Vagina (tissue), 2 donors: ENCODE data around the gene GATA2. TPM values are rescaled to one million over a fixed set of nuclear protein-coding genes. Genes with fewer than 3 reads are reported as not detected.

Experiments used
- DNase-seq, 2 donors: peaks; one replicate each; pipeline ENCODE4 v3.0.0-alpha.2; 2017; ENCODE audit errors: extremely low spot score in 2 of 2
- H3K27ac ChIP-seq: fragments of 200-600 bp; sonication (generic); one replicate; pipeline ENCODE4 v1.5.1; 2019
- H3K27me3 ChIP-seq: fragments of 200-600 bp; sonication (generic); one replicate; pipeline ENCODE4 v1.5.1; 2019
- H3K36me3 ChIP-seq, 2 donors: fragments of 200-600 bp; sonication (generic); one replicate each; pipeline ENCODE4 v1.5.1; 2017 to 2019
- H3K4me1 ChIP-seq: fragments of 200-600 bp; sonication (generic); one replicate; pipeline ENCODE4 v1.5.1; 2019
- H3K4me3 ChIP-seq, 2 donors: fragments of 200-600 bp; sonication (generic); 1 replicate in 1 of 2; 2 replicates in 1 of 2; pipeline ENCODE4 v1.5.1; 2016 to 2019
- H3K9me3 ChIP-seq: fragments of 200-600 bp; sonication (generic); one replicate; pipeline ENCODE4 v1.5.1; 2019
- CTCF ChIP-seq, 3 experiments: fragments of 450-650 bp in 2 of 3; fragments of 200-600 bp in 1 of 3; sonication (generic) in 1 of 3; IDR thresholded peaks; one replicate each; pipeline ENCODE4 v1.5.1; 2017 to 2019; ENCODE audit warnings: antibody characterized with exemption in 3 of 3, mild to moderate bottlenecking in 2 of 3, moderate library complexity in 2 of 3
- POLR2A ChIP-seq, 2 donors: fragments of 450-650 bp; IDR thresholded peaks; one replicate each; pipeline ENCODE4 v1.6.1; 2017; ENCODE audit warnings: antibody characterized with exemption in 2 of 2, mild to moderate bottlenecking in 2 of 2, moderate library complexity in 2 of 2
- POLR2AphosphoS5 ChIP-seq, 2 donors: sonication (generic); formaldehyde crosslinking; IDR thresholded peaks; one replicate each; pipeline ENCODE4 v1.9.0; 2017; ENCODE audit warnings: antibody characterized with exemption in 2 of 2, mild to moderate bottlenecking in 2 of 2, low read depth in 1 of 2; ENCODE audit not compliant: insufficient read depth in 1 of 2
- intact Hi-C: fragments of 100-400 bp; cut with DNase I; formaldehyde crosslinking; loops from one replicate; pipeline ENCODE4 v1.15.1; 2023
- total RNA-seq: library from RNA; depleted of rRNA; stranded (reverse); fragments of >200 nt; gene quantifications from one replicate; pipeline ENCODE4 v1.2.3, GENCODE V29; 2016

Gene GATA2
- total RNA-seq, 1 donor from 2014 or later, result 50.6 TPM

GRCh38 chr3:128438488-128439072 lies 54.4 kb downstream of the GATA2 start:
- Histone ChIP-seq H3K4me1 (no peaks in the 10 kb centered on the region), H3K9me3 (no peaks in the 10 kb centered on the region), H3K27me3 (no peaks in the 10 kb centered on the region), H3K36me3 (no peaks in the 10 kb centered on the region), H3K27ac (no peak overlapping the region), H3K4me3 (no peak overlapping the region)
- TF ChIP-seq CTCF (IDR thresholded peaks at IDR 0.05), result no peak
- TF ChIP-seq POLR2AphosphoS5 (IDR thresholded peaks at IDR 0.05; ENCODE audit: insufficient read depth in 1 of 2, low read depth in 1 of 2), result no peak
- TF ChIP-seq POLR2A (IDR thresholded peaks at IDR 0.05), result no peak
- intact Hi-C loops, result no loop called here
- no peak for DNase-seq

- no peak overlapping the region for H3K27ac ChIP-seq
- no peaks in the 10 kb centered on the region for H3K9me3 ChIP-seq
- H3K36me3 ChIP-seq, result no peaks in the 10 kb centered on the region
- no peak overlapping the region for H3K4me3 ChIP-seq
- H3K27me3 ChIP-seq, result no peaks in the 10 kb centered on the region
- DNase-seq, result no peak
- intact Hi-C loops, result no loop called here
- TF ChIP-seq POLR2AphosphoS5 (IDR thresholded peaks at IDR 0.05; ENCODE audit: insufficient read depth in 1 of 2, low read depth in 1 of 2), result no peak
- TF ChIP-seq POLR2A (IDR thresholded peaks at IDR 0.05), result no peak
- no peak for TF ChIP-seq CTCF (IDR thresholded peaks at IDR 0.05)
- H3K4me1 ChIP-seq, result peaks cover 10% of the 10 kb centered on the region
Measured at GRCh38 chr3:128436214-128436613, 56.8 kb downstream of the GATA2 start.

- DNase-seq, result no peak
- TF ChIP-seq POLR2AphosphoS5 (IDR thresholded peaks at IDR 0.05; ENCODE audit: insufficient read depth in 1 of 2, low read depth in 1 of 2), result no peak
- TF ChIP-seq CTCF (IDR thresholded peaks at IDR 0.05), result no peak
- TF ChIP-seq POLR2A (IDR thresholded peaks at IDR 0.05), result no peak
- no peaks in the 10 kb centered on the region for H3K9me3 ChIP-seq
- H3K4me1 ChIP-seq, result peaks cover 10% of the 10 kb centered on the region
- no peak overlapping the region for H3K27ac ChIP-seq
- intact Hi-C loops, result no loop called here
- no peak overlapping the region for H3K4me3 ChIP-seq
- H3K36me3 ChIP-seq, result no peaks in the 10 kb centered on the region
- H3K27me3 ChIP-seq, result no peaks in the 10 kb centered on the region
Measured at GRCh38 chr3:128435561-128435960, 57.4 kb downstream of the GATA2 start.

- H3K4me3 ChIP-seq, result no peak overlapping the region
- TF ChIP-seq POLR2A (IDR thresholded peaks at IDR 0.05) (no peak), POLR2AphosphoS5 (IDR thresholded peaks at IDR 0.05; ENCODE audit: insufficient read depth in 1 of 2, low read depth in 1 of 2) (no peak), CTCF (IDR thresholded peaks at IDR 0.05) (no peak)
- no peak for DNase-seq
- H3K27me3 ChIP-seq, result no peaks in the 10 kb centered on the region
- H3K9me3 ChIP-seq, result no peaks in the 10 kb centered on the region
- H3K27ac ChIP-seq, result no peak overlapping the region
- H3K4me1 ChIP-seq, result peaks cover 10% of the 10 kb centered on the region
- intact Hi-C loops, result no loop called here
- no peaks in the 10 kb centered on the region for H3K36me3 ChIP-seq
Measured at GRCh38 chr3:128435058-128435457, 57.9 kb downstream of the GATA2 start.

- Histone ChIP-seq H3K9me3 (no peaks in the 10 kb centered on the region), H3K27me3 (no peaks in the 10 kb centered on the region), H3K36me3 (no peaks in the 10 kb centered on the region), H3K27ac (no peak overlapping the region), H3K4me1 (peaks cover 10% of the 10 kb centered on the region), H3K4me3 (no peak overlapping the region)
- TF ChIP-seq POLR2AphosphoS5 (IDR thresholded peaks at IDR 0.05; ENCODE audit: insufficient read depth in 1 of 2, low read depth in 1 of 2) (no peak), POLR2A (IDR thresholded peaks at IDR 0.05) (no peak), CTCF (IDR thresholded peaks at IDR 0.05) (no peak)
- intact Hi-C loops, result no loop called here
- no peak for DNase-seq
Measured at GRCh38 chr3:128434524-128434923, 58.5 kb downstream of the GATA2 start.
